Measurements from ENCODE around the gene NAGPA. TPM values are rescaled to one million over a fixed set of nuclear protein-coding genes. Genes with fewer than 3 reads are reported as not detected.

Gene NAGPA
- total and polyA plus RNA-seq, 2 experiments from 2014 or later = 6.3 to 20.7 TPM

DNA sequence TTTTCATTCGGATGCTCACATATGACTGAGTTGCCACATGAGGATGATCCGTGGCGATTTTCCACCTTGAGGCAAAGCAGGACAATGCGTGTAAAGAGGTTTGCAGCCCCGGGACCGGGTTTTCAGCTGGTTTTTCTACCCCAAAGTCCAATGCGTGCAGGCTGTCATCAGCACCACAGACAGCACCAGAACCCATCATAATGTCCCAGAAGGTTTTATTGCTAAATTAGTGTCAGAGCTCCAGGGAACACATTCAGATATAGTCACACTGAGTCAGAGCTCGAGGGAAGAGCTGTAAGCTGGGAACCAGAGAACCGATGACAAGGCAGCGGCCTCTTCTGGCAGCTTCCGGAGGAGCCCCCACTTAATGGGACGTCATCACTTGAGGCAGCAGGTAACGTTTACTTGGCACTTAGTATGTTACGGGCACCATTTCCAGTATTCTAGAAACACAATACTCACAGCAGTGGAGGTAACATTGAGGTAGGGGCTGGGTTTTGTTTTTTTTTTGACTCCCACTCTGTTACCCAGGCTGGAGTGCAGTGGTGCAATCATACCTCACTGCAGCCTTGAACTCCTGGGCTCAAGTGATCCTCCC lies 8.9 kb upstream of the NAGPA start:
- H3K79me2 ChIP-seq (replicated peaks; ENCODE audit: insufficient read depth) = no peaks in the 10 kb centered on the region
- TF ChIP-seq NANOG (IDR thresholded peaks at IDR 0.05; ENCODE audit: borderline replicate concordance) = no peak
- TF ChIP-seq CREB1 (CRISPR knock-in tag; IDR thresholded peaks at IDR 0.05; ENCODE audit: low read depth) = peak; percentile 75
- peak; percentile 44 to 66 for TF ChIP-seq CTCF (conservative IDR thresholded peaks at IDR 0.05; ENCODE audit: low read depth in 2 of 2)

GRCh38 chr16:5041600-5042133 lies 7.9 kb upstream of the NAGPA start:
- Histone ChIP-seq H3K36me3 (ENCODE audit: insufficient read depth) (no peaks in the 10 kb centered on the region), H3K4me2 (no peak overlapping the region), H3K27me3 (ENCODE audit: insufficient read depth) (no peaks in the 10 kb centered on the region), H3K27ac (ENCODE audit: low read depth) (no peak overlapping the region), H3K79me2 (replicated peaks; ENCODE audit: insufficient read depth) (no peaks in the 10 kb centered on the region), H3K4me3 (no peak overlapping the region), H2AFZ (no peak overlapping the region), H3K4me1 (ENCODE audit: insufficient read depth) (peaks cover 12% of the 10 kb centered on the region), H3F3A (replicated peaks; ENCODE audit: low read depth) (peaks cover 6% of the 10 kb centered on the region; the same call in 1 of the 2 replicates), H3K9me2 (ENCODE audit: insufficient read depth) (no peaks in the 10 kb centered on the region), H4K20me1 (replicated peaks; ENCODE audit: insufficient read depth) (no peaks in the 10 kb centered on the region)
- DNase-seq (ENCODE audit: low spot score) = no peak
- Mint-ChIP-seq H3K27me3 (ENCODE audit: insufficient read depth, low read depth, poor library complexity) (peaks cover 12% of the 10 kb centered on the region), H3K4me3 (no peak overlapping the region), H3K27ac (peak overlapping the region; percentile 64), H3K36me3 (ENCODE audit: low read depth) (no peaks in the 10 kb centered on the region; the same call in 2 of the 3 replicates), H3K9me3 (no peaks in the 10 kb centered on the region), H3K4me1 (peaks cover 18% of the 10 kb centered on the region)
- ATAC-seq = no peak
- TF ChIP-seq ZNF462 (CRISPR knock-in tag; IDR thresholded peaks at IDR 0.05) = no peak
- TF ChIP-seq, protein P1, sequence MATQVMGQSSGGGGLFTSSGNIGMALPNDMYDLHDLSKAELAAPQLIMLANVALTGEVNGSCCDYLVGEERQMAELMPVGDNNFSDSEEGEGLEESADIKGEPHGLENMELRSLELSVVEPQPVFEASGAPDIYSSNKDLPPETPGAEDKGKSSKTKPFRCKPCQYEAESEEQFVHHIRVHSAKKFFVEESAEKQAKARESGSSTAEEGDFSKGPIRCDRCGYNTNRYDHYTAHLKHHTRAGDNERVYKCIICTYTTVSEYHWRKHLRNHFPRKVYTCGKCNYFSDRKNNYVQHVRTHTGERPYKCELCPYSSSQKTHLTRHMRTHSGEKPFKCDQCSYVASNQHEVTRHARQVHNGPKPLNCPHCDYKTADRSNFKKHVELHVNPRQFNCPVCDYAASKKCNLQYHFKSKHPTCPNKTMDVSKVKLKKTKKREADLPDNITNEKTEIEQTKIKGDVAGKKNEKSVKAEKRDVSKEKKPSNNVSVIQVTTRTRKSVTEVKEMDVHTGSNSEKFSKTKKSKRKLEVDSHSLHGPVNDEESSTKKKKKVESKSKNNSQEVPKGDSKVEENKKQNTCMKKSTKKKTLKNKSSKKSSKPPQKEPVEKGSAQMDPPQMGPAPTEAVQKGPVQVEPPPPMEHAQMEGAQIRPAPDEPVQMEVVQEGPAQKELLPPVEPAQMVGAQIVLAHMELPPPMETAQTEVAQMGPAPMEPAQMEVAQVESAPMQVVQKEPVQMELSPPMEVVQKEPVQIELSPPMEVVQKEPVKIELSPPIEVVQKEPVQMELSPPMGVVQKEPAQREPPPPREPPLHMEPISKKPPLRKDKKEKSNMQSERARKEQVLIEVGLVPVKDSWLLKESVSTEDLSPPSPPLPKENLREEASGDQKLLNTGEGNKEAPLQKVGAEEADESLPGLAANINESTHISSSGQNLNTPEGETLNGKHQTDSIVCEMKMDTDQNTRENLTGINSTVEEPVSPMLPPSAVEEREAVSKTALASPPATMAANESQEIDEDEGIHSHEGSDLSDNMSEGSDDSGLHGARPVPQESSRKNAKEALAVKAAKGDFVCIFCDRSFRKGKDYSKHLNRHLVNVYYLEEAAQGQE (IDR thresholded peaks at IDR 0.05; ENCODE audit: unreplicated experiment) = no peak
- no peak for TF ChIP-seq EZH2phosphoT487 (IDR thresholded peaks at IDR 0.05; ENCODE audit: unreplicated experiment)

More for the DNA sequence above, 8.9 kb upstream of the NAGPA start:
- Mint-ChIP-seq H3K27me3 (ENCODE audit: insufficient read depth, low read depth, poor library complexity) (peaks cover 12% of the 10 kb centered on the region), H3K36me3 (ENCODE audit: low read depth) (no peaks in the 10 kb centered on the region; the same call in 2 of the 3 replicates), H3K9me3 (no peaks in the 10 kb centered on the region), H3K4me1 (peaks cover 17% of the 10 kb centered on the region), H3K4me3 (no peak overlapping the region), H3K27ac (peak overlapping the region; percentile 51; the same call in 1 of the 2 replicates)
- Histone ChIP-seq H3K36me3 (ENCODE audit: insufficient read depth) (no peaks in the 10 kb centered on the region), H3K27me3 (ENCODE audit: insufficient read depth) (no peaks in the 10 kb centered on the region), H2AFZ (no peak overlapping the region), H3K9me2 (ENCODE audit: insufficient read depth) (no peaks in the 10 kb centered on the region), H3K4me3 (no peak overlapping the region), H3F3A (replicated peaks; ENCODE audit: low read depth) (0 out of 2 replicates have a peak, but pooled peaks cover 4% of the 10 kb centered on the region), H4K20me1 (replicated peaks; ENCODE audit: insufficient read depth) (no peaks in the 10 kb centered on the region), H3K4me1 (ENCODE audit: insufficient read depth) (peaks cover 4% of the 10 kb centered on the region), H3K27ac (ENCODE audit: low read depth) (no peak overlapping the region), H3K4me2 (no peak overlapping the region)
- ATAC-seq (peak; percentile 83), DNase-seq (ENCODE audit: low spot score) (peak; percentile 60)
